Measurements from ENCODE around the gene DTX1. TPM values are rescaled to one million over a fixed set of nuclear protein-coding genes. Genes with fewer than 3 reads are reported as not detected.

Gene DTX1
- total RNA-seq, 1 experiment from 2014 or later: 0.05 TPM

GRCh38 chr12:113093409-113094101 lies 37.0 kb downstream of the DTX1 start:
- no peak for DNase-seq (ENCODE audit: low read depth)

- DNase-seq (ENCODE audit: low read depth): no peak
Observed at GRCh38 chr12:113094738-113095137, 38.2 kb downstream of the DTX1 start.

GRCh38 chr12:113095405-113095804 lies 38.9 kb downstream of the DTX1 start:
- DNase-seq (ENCODE audit: low read depth): no peak

GRCh38 chr12:113096675-113097461 lies 40.3 kb downstream of the DTX1 start:
- DNase-seq (ENCODE audit: low read depth): no peak

DNA sequence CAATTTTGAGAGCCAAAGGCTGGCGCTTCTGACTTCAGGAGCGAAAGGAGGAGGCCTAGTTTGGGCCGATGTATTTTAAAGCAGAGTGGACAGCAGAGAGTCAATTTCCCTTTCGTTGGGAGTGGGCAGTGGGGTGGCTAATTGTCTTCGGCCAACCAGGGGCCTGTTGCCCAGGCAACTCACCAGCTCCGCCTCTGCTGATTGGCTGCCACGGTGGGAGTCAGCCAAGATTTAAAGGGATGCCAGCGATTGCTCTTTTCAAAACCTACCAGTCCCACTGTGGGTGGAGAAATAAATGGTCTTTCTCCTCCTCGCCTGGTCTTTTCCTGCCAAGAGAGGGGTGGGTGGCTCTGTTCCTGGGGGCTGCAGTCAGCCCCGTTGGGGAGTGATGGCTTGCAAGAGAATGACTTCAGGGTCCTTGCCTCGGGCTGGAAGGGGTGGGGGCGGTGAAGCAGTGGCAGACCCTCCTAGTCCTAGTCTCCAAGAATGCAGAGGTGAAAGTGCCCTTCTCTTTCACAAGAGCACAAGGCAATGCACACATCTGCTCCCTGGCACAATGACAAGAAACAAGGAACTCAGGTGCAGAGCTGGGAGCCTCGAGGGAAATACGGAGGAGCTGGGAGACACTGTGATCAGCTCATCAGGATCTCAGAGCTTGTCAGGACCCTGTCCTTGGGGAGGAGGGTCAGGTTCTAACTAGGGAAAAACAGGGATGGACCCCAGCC lies 41.3 kb downstream of the DTX1 start:
- DNase-seq (ENCODE audit: low read depth): peak; percentile 21

DNA sequence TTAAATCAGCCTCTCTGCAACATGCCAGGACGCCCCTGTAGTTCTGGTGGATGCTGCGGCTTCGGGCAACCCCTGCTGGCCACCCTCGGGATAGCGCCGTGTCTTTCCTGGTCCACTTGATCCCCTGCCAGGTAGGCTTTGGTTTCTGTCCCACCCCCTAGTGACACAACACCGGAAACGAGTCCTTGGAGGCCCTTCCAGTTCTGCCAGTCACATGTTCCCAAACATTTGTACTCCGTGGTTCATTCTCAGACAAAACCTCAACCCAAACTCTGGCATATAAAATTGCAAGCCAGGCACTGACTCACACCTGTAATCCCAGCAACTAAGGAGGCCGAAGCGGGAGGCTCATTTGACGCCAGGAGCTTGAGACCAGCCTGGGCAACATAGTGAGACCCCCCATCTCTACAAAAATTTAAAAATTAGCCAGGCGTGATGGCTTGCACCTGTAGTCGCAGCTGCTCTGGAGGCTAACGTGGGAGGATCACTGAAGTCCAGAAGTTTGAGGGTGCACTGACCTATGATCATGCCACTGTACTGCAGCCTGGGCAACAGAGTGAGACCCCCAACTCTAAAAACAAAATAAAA lies 42.0 kb downstream of the DTX1 start:
- DNase-seq (ENCODE audit: low read depth): peak; percentile 94

DNA sequence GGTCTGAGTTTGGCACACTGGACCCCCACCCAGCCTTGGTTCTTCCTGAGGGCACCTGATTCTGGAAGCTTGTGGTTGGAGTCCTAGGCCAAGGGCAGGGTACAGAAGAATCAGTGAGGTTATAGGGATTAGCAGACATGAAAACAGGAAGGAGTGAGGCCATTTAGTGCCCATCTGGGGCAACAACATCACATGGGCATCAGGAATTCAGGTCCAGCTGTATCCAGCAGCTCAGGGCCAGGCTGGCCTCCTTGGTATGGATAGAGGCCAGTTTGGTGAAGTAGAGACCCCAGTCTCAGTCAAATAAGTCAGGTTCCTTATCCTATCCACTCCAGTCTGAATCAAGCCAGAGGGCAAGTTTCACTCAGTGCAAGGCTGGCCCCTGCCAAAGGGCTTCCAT lies 42.8 kb downstream of the DTX1 start:
- no peak for DNase-seq (ENCODE audit: low read depth)

- DNase-seq (ENCODE audit: low read depth): no peak
Observed at GRCh38 chr12:113099764-113100163, 43.2 kb downstream of the DTX1 start.

DNA sequence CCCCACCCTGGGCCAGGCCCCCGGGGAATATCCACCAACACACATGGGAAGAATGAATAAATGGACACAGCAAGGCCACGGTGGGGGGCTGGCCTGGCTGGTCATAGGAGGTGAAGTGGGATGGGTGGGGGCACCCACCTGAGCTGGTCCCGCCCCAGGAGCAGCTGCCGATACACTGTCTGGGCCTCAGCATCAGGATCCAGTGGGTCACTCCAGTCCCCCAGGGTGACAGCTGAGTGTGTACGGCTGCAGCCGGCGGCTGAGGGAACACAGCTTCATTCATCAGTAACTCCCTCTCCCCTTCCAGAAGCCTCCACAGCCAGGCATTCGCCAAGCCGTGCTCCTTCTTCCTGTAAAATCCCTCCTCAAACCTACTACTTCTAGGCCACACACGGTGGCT lies 45.2 kb downstream of the DTX1 start:
- DNase-seq (ENCODE audit: low read depth): no peak

GRCh38 chr12:113102811-113103210 lies 46.3 kb downstream of the DTX1 start:
- no peak for DNase-seq (ENCODE audit: low read depth)

DNA sequence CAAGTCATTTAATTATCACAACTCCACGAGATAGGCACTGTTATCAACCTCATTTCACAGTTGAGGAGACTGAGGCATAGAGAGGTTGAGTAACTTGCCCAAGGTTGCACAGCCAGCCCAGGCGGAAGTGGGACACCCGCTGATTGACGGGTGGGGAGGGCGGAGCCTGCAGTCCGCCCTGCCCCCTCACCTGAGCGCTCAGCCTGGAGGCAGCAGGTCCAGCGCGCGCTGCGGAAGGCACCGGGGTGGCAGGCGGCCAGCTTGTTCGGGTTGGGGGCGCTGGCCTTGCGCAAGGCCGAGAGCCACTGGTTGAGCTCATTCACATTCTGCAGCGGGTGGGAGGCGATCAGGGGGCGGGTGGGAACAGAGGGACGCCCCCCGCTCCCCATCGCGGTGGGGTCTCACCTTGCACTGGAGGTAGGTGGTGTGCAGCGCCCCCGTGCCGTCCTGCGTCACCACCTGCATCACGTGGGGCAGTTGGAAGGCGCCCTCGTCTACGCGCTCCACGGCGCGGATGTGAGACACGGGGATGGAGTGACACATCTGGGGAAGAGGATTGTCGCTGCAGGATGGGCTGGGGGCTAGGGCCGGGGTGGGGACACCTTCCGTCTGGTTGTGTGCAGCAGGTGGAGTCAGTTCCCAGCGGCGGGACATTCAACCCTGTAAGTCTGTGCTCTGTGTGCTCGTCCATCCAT lies 47.4 kb downstream of the DTX1 start:
- DNase-seq (ENCODE audit: low read depth): no peak

DNA sequence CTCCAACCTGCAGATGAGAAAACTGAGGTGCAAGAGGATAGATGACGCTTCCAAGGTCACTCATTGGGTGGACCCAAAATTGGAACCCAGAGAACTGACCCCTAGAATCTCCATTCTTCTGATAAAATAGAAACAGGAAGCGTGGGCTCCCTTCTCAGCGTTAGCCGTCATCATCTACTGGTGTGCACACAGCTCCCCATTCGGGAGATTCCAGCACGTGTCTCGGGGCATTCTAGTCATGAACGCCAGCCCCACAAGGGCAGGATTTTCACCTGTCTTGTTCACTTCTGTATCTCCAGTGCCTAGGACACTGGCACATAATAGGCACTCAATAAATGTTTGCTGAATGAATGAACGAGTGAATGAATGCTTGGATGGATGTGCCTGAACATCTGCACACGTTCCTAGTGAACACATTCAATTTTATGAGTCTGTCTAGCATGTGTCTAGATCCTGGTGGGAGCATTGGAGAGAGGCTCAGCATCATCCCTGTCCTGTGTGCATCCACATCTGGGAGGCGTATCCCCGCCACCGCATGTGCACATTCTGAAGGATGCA lies 48.5 kb downstream of the DTX1 start:
- DNase-seq (ENCODE audit: low read depth): no peak

- DNase-seq (ENCODE audit: low read depth): no peak
Observed at GRCh38 chr12:113105606-113106271, 49.2 kb downstream of the DTX1 start.

- no peak for DNase-seq (ENCODE audit: low read depth)
Observed at GRCh38 chr12:113106361-113106760, 49.8 kb downstream of the DTX1 start.

- DNase-seq (ENCODE audit: low read depth): no peak
Observed at GRCh38 chr12:113108308-113108707, 51.8 kb downstream of the DTX1 start.

DNA sequence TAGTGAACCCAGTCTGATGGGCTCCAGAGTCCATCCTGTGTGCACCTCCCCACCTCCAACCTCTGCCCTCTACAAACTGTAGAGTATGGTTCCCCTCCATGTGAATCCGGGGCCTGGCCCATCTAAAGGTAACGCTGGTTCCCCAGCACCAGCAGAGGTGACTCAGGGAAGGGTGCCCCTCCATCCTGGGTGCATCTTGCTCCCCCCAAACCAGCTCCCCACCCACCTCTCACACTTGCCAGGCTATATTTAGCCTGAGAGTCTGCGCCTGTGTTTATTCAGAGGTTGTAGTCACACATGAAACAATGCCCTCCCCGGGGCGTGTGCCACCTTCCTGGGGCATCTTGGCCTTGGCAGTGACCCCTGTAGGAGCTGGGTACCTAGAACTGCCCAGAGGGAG lies 52.8 kb downstream of the DTX1 start:
- DNase-seq (ENCODE audit: low read depth): no peak

GRCh38 chr12:113109872-113110599 lies 53.5 kb downstream of the DTX1 start:
- DNase-seq (ENCODE audit: low read depth): no peak

DNA sequence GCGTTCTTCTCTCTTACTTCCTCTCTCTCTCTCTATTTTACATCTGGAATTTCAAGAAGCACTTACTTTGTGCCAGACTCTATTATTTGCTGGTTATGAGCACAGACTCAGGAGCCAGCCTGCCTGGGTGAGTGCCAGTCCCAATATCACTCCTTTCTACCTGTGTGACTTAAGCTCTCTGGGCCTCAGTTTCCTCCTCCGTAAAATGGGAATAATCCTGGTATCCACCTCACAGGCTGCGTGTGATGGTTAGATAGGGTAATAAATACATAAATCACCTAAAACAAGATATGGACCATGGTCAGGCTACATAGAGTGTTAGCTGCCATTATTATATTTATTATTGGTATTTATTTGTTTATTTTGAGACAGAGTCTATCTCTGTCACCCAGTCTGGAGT lies 54.7 kb downstream of the DTX1 start:
- DNase-seq (ENCODE audit: low read depth): no peak

DNA sequence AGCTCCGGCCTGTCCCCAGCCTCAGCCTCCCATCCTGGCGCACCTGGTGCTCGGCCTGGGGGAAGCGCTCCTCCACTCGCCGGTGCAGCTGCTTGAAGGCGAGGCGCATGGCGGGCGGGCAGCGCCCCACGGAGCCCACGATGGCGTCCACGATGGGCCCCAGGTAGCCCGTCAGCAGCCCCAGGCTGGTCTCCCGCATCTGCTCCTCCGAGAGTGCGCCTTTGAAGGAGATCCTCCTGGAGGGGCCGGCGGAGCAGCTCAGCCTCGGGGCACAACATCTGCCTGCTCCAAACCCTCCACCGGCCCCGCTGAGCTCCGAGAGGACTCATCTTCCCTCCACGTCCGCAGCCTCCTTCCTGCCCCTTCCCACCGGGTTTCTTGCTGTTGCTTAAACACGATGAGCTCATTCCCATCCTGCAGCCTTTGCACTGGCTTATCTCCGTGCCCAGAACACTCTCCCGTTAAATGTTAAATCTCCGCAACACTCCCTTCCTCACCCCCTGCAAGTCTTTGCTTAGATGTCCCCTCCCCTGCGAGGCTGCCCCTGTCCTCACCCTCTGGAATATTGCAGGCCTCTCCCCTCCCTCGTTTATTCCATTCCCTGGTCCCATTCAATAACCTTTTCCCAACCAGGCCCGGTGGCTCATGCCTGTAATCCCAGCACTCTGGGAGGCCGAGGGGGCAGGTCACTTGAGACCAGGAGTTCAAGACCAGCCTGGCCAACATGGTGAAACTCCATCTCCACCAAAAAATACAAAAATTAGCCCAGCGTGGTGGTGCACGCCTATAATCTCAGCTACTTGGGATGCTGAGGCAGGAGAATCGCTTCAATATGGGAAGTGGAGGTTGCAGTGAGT lies 55.7 kb downstream of the DTX1 start:
- no peak for DNase-seq (ENCODE audit: low read depth)
